Measurements from ENCODE around the gene NFATC1.

Gene NFATC1

GRCh38 chr18:79484661-79485621 is 89.2 kb downstream of the NFATC1 start:
- in situ Hi-C loops (cut with MboI; ENCODE audit: low sequenced_read_pairs): no loop called here

GRCh38 chr18:79485788-79486355 is 90.1 kb downstream of the NFATC1 start:
- in situ Hi-C loops (cut with MboI; ENCODE audit: low sequenced_read_pairs): no loop called here

GRCh38 chr18:79486356-79487182 is 90.8 kb downstream of the NFATC1 start:
- in situ Hi-C loops (cut with MboI; ENCODE audit: low sequenced_read_pairs): no loop called here

- in situ Hi-C loops (cut with MboI; ENCODE audit: low sequenced_read_pairs): no loop called here
These were observed 91.6 kb downstream of the NFATC1 start for GRCh38 chr18:79487183-79487800.

GRCh38 chr18:79487801-79488201 is 92.1 kb downstream of the NFATC1 start:
- in situ Hi-C loops (cut with MboI; ENCODE audit: low sequenced_read_pairs): no loop called here

- in situ Hi-C loops (cut with MboI; ENCODE audit: low sequenced_read_pairs): no loop called here
These were observed 92.8 kb downstream of the NFATC1 start for GRCh38 chr18:79488311-79489050.

GRCh38 chr18:79489051-79489898 is 93.5 kb downstream of the NFATC1 start:
- in situ Hi-C loops (cut with MboI; ENCODE audit: low sequenced_read_pairs): no loop called here

GRCh38 chr18:79489899-79490625 is 94.3 kb downstream of the NFATC1 start:
- in situ Hi-C loops (cut with MboI; ENCODE audit: low sequenced_read_pairs): no loop called here

- in situ Hi-C loops (cut with MboI; ENCODE audit: low sequenced_read_pairs): no loop called here
These were observed 94.9 kb downstream of the NFATC1 start for GRCh38 chr18:79490626-79491041.

- in situ Hi-C loops (cut with MboI; ENCODE audit: low sequenced_read_pairs): no loop called here
These were observed 95.4 kb downstream of the NFATC1 start for GRCh38 chr18:79491081-79491551.

- in situ Hi-C loops (cut with MboI; ENCODE audit: low sequenced_read_pairs): no loop called here
These were observed 97.6 kb downstream of the NFATC1 start for GRCh38 chr18:79493211-79493800.

- in situ Hi-C loops (cut with MboI; ENCODE audit: low sequenced_read_pairs): no loop called here
These were observed 98.1 kb downstream of the NFATC1 start for GRCh38 chr18:79493801-79494211.

GRCh38 chr18:79494936-79495335 is 99.2 kb downstream of the NFATC1 start:
- in situ Hi-C loops (cut with MboI; ENCODE audit: low sequenced_read_pairs): no loop called here

GRCh38 chr18:79495591-79496071 is 99.9 kb downstream of the NFATC1 start:
- in situ Hi-C loops (cut with MboI; ENCODE audit: low sequenced_read_pairs): no loop called here

- in situ Hi-C loops (cut with MboI; ENCODE audit: low sequenced_read_pairs): no loop called here
These were observed 100.7 kb downstream of the NFATC1 start for GRCh38 chr18:79496237-79496977.

GRCh38 chr18:79496978-79497637 is 101.4 kb downstream of the NFATC1 start:
- in situ Hi-C loops (cut with MboI; ENCODE audit: low sequenced_read_pairs): no loop called here

GRCh38 chr18:79497638-79498081 is 101.9 kb downstream of the NFATC1 start:
- in situ Hi-C loops (cut with MboI; ENCODE audit: low sequenced_read_pairs): no loop called here
